ENCODE measurements around the gene IFI44L. TPM values are rescaled to one million over a fixed set of nuclear protein-coding genes. Genes with fewer than 3 reads are reported as not detected.
A peak's percentile ranks its signal among the peaks of the same experiment; 100 is the strongest.

IFI44L gene
- total RNA-seq, 8 experiments from 2014 or later = 0.09 to 130 (median 28.3) TPM

DNA sequence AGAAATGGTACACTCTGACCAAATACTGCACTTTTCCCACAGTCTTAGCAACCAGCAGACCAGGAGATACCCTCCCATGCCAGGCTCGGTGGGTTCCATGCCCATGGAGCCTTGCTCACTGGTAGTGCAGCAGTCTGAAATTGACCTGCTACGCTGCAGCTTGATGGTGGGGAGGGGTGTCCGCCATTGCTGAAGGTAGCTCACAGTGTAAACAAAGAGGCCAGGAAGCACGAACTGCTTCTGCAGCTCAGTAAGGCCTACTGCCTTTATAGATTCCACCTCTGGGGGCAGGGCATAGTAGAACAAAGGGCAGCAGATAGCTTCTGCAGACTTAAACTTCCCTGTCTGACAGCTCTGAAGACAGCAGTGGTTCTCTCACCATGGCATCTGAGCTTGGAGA is 12.3 kb upstream of the IFI44L start:
- in situ Hi-C loops (cut with MboI; ENCODE audit: low pct_unique_long_range_greater_than_20kb in 2 of 9, low sequenced_read_pairs in 9 of 9, unreplicated experiment in 9 of 9) = loop anchor here in 8 of 9 experiments (10.0 to 25.0 kb wide), 3 partner anchors 463 to 473 kb away; no protein-coding TSS in a partner anchor
- Histone ChIP-seq H3K27ac (no peak overlapping the region), H3K4me3 (no peak overlapping the region), H3K4me1 (replicated peaks in 1 of 2) (no peaks in the 10 kb centered on the region)
- no peak for ATAC-seq (replicated peaks in 6 of 8)
- WGBS, 10 experiments = 0 to 73% (median 20%) methylated on average over 1 to 4 of the region's 4 CpGs; no CpG with 5 or more reads in 7 of the 10 experiments

GRCh38 chr1:78617615-78618026 is 2.6 kb upstream of the IFI44L start:
- H3K27ac ChIP-seq = no peak overlapping the region
- no peak overlapping the region for H3K4me3 ChIP-seq
- 0 to 58% (median 26%) methylated on average over 1 to 7 of the region's 7 CpGs for WGBS, 10 experiments
- ATAC-seq (replicated peaks in 6 of 8) = peak; percentile 40 to 80 (median 64)
- in situ Hi-C loops (cut with MboI; ENCODE audit: low pct_unique_long_range_greater_than_20kb in 2 of 9, low sequenced_read_pairs in 9 of 9, unreplicated experiment in 9 of 9) = loop anchor here in 2 of 9 experiments (25.0 kb wide), 1 partner anchor 480 kb away; no protein-coding TSS in a partner anchor
- H3K4me1 ChIP-seq (replicated peaks in 1 of 2) = peaks cover 4 to 10% of the 10 kb centered on the region in 2 donors

DNA sequence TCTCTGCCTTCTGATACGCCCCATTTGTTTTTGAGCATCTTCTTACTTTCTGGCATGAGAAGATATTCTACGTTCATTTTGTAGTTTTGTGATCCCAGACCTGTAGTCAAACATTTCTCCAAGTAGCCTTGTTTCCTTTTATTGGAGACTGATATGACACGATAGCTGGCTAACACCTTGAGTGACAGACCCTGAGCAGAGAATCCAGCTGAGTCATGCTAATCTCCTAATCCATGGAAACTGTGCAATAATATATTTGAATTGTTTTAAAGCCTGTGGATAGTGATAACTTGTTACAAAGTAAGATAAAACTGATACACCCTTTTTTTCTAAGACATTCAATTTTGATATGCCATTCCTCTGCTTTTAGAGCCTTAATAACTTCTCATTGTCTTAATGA is 1.2 kb upstream of the IFI44L start:
- Histone ChIP-seq H3K4me3 (no peak overlapping the region), H3K4me1 (replicated peaks in 1 of 2) (peaks cover 4 to 10% of the 10 kb centered on the region in 2 donors), H3K27ac (no peak overlapping the region)
- no peak for ATAC-seq (replicated peaks in 6 of 8)
- in situ Hi-C loops (cut with MboI; ENCODE audit: low pct_unique_long_range_greater_than_20kb in 2 of 9, low sequenced_read_pairs in 9 of 9, unreplicated experiment in 9 of 9) = loop anchor here in 2 of 9 experiments (25.0 kb wide), 1 partner anchor 482 kb away; no protein-coding TSS in a partner anchor
- 41 to 100% (median 81%) methylated on average over 2 to 3 of the region's 3 CpGs for WGBS, 10 experiments

- Histone ChIP-seq H3K27ac (no peak overlapping the region), H3K4me3 (no peak overlapping the region), H3K4me1 (replicated peaks in 1 of 2) (peaks cover 4 to 10% of the 10 kb centered on the region in 2 donors)
- WGBS, 10 experiments = 0 to 94% (median 81%) methylated on average over 2 to 4 of the region's 4 CpGs
- in situ Hi-C loops (cut with MboI; ENCODE audit: low pct_unique_long_range_greater_than_20kb in 2 of 9, low sequenced_read_pairs in 9 of 9, unreplicated experiment in 9 of 9) = loop anchor here in 2 of 9 experiments (25.0 kb wide), 1 partner anchor 482 kb away; no protein-coding TSS in a partner anchor
- peak; percentile 12 to 41 (median 25) for ATAC-seq (replicated peaks in 6 of 8)
Observed at GRCh38 chr1:78619446-78619802, 824 bp upstream of the IFI44L start.

DNA sequence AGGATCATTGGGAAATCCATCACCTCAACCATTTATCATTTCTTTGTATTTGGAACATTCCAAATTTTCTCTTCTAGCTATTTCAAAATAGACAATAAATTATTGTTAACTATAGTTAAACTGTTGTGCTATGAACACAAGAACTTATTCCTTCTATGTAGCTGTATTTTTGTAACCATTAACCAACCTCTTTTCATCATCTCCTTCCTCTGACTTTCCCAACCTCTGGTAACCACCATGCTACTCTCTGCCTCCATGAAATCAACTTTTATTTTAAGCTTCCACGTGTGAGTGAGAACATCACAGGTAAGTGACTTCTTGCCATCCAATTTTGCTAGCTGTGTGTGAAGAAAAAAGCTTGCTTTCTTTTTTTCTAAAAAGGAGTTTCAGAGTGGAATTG is 418 bp downstream of the IFI44L start:
- 0 to 100% (median 22%) methylated on average over 1 of the region's 1 CpG; no CpG with 5 or more reads in 1 of the 10 experiments for WGBS, 10 experiments
- no peak for ATAC-seq (replicated peaks in 6 of 8)
- Histone ChIP-seq H3K27ac (no peak overlapping the region), H3K4me1 (replicated peaks in 1 of 2) (peaks cover 4 to 10% of the 10 kb centered on the region in 2 donors), H3K4me3 (no peak overlapping the region)
- in situ Hi-C loops (cut with MboI; ENCODE audit: low pct_unique_long_range_greater_than_20kb in 2 of 9, low sequenced_read_pairs in 9 of 9, unreplicated experiment in 9 of 9) = loop anchor here in 2 of 9 experiments (25.0 kb wide), 1 partner anchor 483 kb away; no protein-coding TSS in a partner anchor

- peaks cover 4 to 10% of the 10 kb centered on the region in 2 donors for H3K4me1 ChIP-seq (replicated peaks in 1 of 2)
- H3K4me3 ChIP-seq = no peak overlapping the region
- in situ Hi-C loops (cut with MboI; ENCODE audit: low pct_unique_long_range_greater_than_20kb in 2 of 9, low sequenced_read_pairs in 9 of 9, unreplicated experiment in 9 of 9) = loop anchor here in 2 of 9 experiments (25.0 kb wide), 1 partner anchor 485 kb away; no protein-coding TSS in a partner anchor
- 90 to 100% (median 97%) methylated on average over 2 to 4 of the region's 4 CpGs; no CpG with 5 or more reads in 1 of the 10 experiments for WGBS, 10 experiments
- ATAC-seq (replicated peaks in 6 of 8) = no peak
- no peak overlapping the region for H3K27ac ChIP-seq
Observed at GRCh38 chr1:78622548-78622947, 2.3 kb downstream of the IFI44L start.

DNA sequence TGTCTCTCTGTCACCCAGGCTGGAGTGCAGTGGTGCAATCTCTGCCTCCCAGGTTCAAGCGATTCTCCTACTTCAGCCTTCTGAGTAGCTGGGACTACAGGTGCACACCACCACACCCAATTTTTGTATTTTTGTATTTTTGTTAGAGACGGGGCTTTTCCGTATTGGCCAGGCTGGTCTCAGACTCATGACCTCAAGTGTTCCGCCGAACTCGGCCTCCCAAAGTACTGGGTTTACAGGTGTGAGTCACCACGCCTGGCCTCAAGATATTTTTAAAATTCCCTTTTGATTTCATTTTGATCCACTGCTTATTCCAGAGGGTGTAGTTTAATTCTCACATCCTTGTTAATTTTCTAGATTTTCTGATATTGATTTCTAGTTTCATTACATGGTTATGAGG is 3.8 kb downstream of the IFI44L start:
- Histone ChIP-seq H3K4me1 (replicated peaks in 1 of 2) (peaks cover 4 to 10% of the 10 kb centered on the region in 2 donors), H3K4me3 (no peak overlapping the region), H3K27ac (no peak overlapping the region)
- in situ Hi-C loops (cut with MboI; ENCODE audit: low pct_unique_long_range_greater_than_20kb in 2 of 9, low sequenced_read_pairs in 9 of 9, unreplicated experiment in 9 of 9) = loop anchor here in 2 of 9 experiments (25.0 kb wide), 1 partner anchor 487 kb away; no protein-coding TSS in a partner anchor
- WGBS, 10 experiments = 60 to 100% (median 95%) methylated on average over 1 to 7 of the region's 7 CpGs; no CpG with 5 or more reads in 1 of the 10 experiments
- no peak for ATAC-seq (replicated peaks in 6 of 8)

DNA sequence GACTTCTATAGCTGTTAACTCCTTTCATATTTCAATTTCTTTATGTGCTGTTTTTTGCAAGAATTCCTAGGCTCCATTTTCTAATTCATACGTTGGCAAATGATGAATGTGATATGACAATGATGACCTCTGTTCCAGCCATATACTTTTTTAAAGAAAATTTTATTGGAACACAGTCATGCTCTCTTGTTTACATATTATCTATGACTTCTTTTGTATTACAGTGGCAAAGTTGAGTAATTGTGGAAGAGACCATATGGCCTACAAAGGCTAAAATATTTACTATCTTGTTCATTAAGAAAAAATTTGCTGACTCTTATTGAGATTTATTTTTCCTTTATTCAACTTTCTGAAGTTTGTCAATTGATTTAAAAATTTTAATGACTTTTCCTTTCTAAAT is 7.1 kb downstream of the IFI44L start:
- no peak overlapping the region for H3K4me3 ChIP-seq
- H3K4me1 ChIP-seq (replicated peaks in 1 of 2) = no peaks in the 10 kb centered on the region
- H3K27ac ChIP-seq = no peak overlapping the region
- 60 to 100% (median 87%) methylated on average over 1 of the region's 1 CpG; no CpG with 5 or more reads in 1 of the 10 experiments for WGBS, 10 experiments
- ATAC-seq (replicated peaks in 6 of 8) = no peak
- in situ Hi-C loops (cut with MboI; ENCODE audit: low pct_unique_long_range_greater_than_20kb in 2 of 9, low sequenced_read_pairs in 9 of 9, unreplicated experiment in 9 of 9) = no loop called here

- in situ Hi-C loops (cut with MboI; ENCODE audit: low pct_unique_long_range_greater_than_20kb in 2 of 9, low sequenced_read_pairs in 9 of 9, unreplicated experiment in 9 of 9) = no loop called here
- no peak for ATAC-seq (replicated peaks in 6 of 8)
- 57 to 92% (median 79%) methylated on average over 2 of the region's 2 CpGs; no CpG with 5 or more reads in 3 of the 10 experiments for WGBS, 10 experiments
Observed at GRCh38 chr1:78630600-78630999, 10.4 kb downstream of the IFI44L start.

GRCh38 chr1:78633209-78633608 is 13.0 kb downstream of the IFI44L start:
- in situ Hi-C loops (cut with MboI; ENCODE audit: low pct_unique_long_range_greater_than_20kb in 2 of 9, low sequenced_read_pairs in 9 of 9, unreplicated experiment in 9 of 9) = no loop called here
- no peaks in the 10 kb centered on the region for H3K4me1 ChIP-seq (replicated peaks in 1 of 2)
- WGBS, 10 experiments = 95 to 100% (median 100%) methylated on average over 1 to 4 of the region's 4 CpGs; no CpG with 5 or more reads in 4 of the 10 experiments
- no peak for ATAC-seq (replicated peaks in 6 of 8)
- H3K27ac ChIP-seq = no peak overlapping the region
- no peak overlapping the region for H3K4me3 ChIP-seq

More at GRCh38 chr1:78630600-78630999, 10.4 kb downstream of the IFI44L start:
- Histone ChIP-seq H3K27ac (no peak overlapping the region), H3K4me3 (no peak overlapping the region), H3K4me1 (replicated peaks in 1 of 2) (no peaks in the 10 kb centered on the region)

GRCh38 chr1:78640462-78640861 is 20.2 kb downstream of the IFI44L start:
- Histone ChIP-seq H3K4me3 (no peak overlapping the region), H3K4me1 (replicated peaks in 1 of 2) (no peaks in the 10 kb centered on the region), H3K27ac (no peak overlapping the region)
- in situ Hi-C loops (cut with MboI; ENCODE audit: low pct_unique_long_range_greater_than_20kb in 2 of 9, low sequenced_read_pairs in 9 of 9, unreplicated experiment in 9 of 9) = no loop called here
- WGBS, 10 experiments = 0 to 100% (median 62%) methylated on average over 1 of the region's 1 CpG; no CpG with 5 or more reads in 2 of the 10 experiments
- no peak for ATAC-seq (replicated peaks in 6 of 8)

GRCh38 chr1:78641558-78641957 is 21.3 kb downstream of the IFI44L start:
- in situ Hi-C loops (cut with MboI; ENCODE audit: low pct_unique_long_range_greater_than_20kb in 2 of 9, low sequenced_read_pairs in 9 of 9, unreplicated experiment in 9 of 9) = no loop called here
- Histone ChIP-seq H3K4me3 (no peak overlapping the region), H3K4me1 (replicated peaks in 1 of 2) (no peaks in the 10 kb centered on the region), H3K27ac (no peak overlapping the region)
- ATAC-seq (replicated peaks in 6 of 8) = no peak
- 56 to 100% (median 77%) methylated on average over 2 to 4 of the region's 4 CpGs; no CpG with 5 or more reads in 1 of the 10 experiments for WGBS, 10 experiments

DNA sequence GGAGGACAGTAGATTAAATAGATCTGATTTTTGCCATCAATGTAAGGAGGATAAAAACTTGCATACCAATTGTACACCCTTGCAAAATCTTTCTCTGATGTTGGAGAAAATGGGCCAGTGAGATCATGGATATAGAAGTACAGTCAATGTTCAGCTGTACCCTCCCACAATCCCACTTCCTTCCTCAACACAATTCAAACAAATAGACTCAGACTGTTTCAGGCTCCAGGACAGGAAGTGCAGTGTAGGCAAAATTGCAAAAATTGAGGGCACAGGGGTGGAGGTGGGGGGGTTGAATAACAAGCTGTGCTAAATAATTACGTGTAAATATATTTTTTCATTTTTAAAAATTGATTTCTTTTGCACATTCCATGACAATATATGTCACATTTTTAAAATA is 25.5 kb downstream of the IFI44L start:
- WGBS, 10 experiments = 17 to 89% (median 66%) methylated on average over 1 of the region's 1 CpG; no CpG with 5 or more reads in 2 of the 10 experiments
- H3K4me3 ChIP-seq = no peak overlapping the region
- ATAC-seq (replicated peaks in 6 of 8) = no peak
- no peak overlapping the region for H3K27ac ChIP-seq
- no peaks in the 10 kb centered on the region for H3K4me1 ChIP-seq (replicated peaks in 1 of 2)
- in situ Hi-C loops (cut with MboI; ENCODE audit: low pct_unique_long_range_greater_than_20kb in 2 of 9, low sequenced_read_pairs in 9 of 9, unreplicated experiment in 9 of 9) = no loop called here

DNA sequence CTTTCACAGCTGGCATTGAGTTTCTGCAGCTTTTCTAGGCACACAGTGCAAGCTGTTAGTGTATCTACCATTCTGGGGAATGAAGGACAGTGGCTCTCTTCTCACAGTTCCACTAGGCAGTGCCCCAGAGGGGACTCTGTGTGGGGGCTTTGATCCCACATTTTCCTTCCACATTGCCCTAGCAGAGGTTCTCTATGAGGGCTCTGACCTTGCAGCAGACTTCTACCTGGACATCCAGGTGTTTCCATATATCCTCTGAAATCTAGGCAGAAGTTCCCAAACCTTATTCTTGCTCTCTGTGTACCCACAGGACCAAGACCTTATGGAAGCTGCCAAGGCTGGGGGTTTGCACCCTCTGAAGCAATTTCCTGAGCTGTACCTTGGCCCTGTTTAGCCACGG is 27.0 kb downstream of the IFI44L start:
- no peak overlapping the region for H3K27ac ChIP-seq
- H3K4me1 ChIP-seq (replicated peaks in 1 of 2) = no peaks in the 10 kb centered on the region
- in situ Hi-C loops (cut with MboI; ENCODE audit: low pct_unique_long_range_greater_than_20kb in 2 of 9, low sequenced_read_pairs in 9 of 9, unreplicated experiment in 9 of 9) = no loop called here
- no peak overlapping the region for H3K4me3 ChIP-seq
- ATAC-seq (replicated peaks in 6 of 8) = no peak
- 88 to 92% methylated on average over 1 of the region's 1 CpG; no CpG with 5 or more reads in 8 of the 10 experiments for WGBS, 10 experiments
